GM19099 (cell line): ENCODE results near the gene CNTFR.

Experiments
- POLR2A ChIP-seq: IDR thresholded peaks from 3 replicates; pipeline ENCODE4 v1.6.1; 2011; ENCODE audit warnings: low read depth; ENCODE audit not compliant: insufficient read length; ENCODE audit errors: extremely low read depth

CNTFR gene

GRCh38 chr9:34625186-34625486 is 35.6 kb upstream of the CNTFR start:
- TF ChIP-seq POLR2A, result no peak

- no peak for TF ChIP-seq POLR2A
Observed at GRCh38 chr9:34624475-34625185, 35.1 kb upstream of the CNTFR start.

GRCh38 chr9:34623374-34624235 is 34.1 kb upstream of the CNTFR start:
- TF ChIP-seq POLR2A, result no peak

- TF ChIP-seq POLR2A, result peak; percentile 84
Observed at GRCh38 chr9:34620061-34620994, 30.8 kb upstream of the CNTFR start, which contains the start of gene DCTN3. DCTN3 (minus strand) TSS chr9:34620495; CDS start chr9:34620464, 31 bp downstream.

- TF ChIP-seq POLR2A, result no peak
Observed at GRCh38 chr9:34615132-34615531, 25.6 kb upstream of the CNTFR start.

- no peak for TF ChIP-seq POLR2A
Observed at GRCh38 chr9:34612788-34613390, 23.4 kb upstream of the CNTFR start.

GRCh38 chr9:34611811-34612787 is 22.6 kb upstream of the CNTFR start, which contains the start of gene RPP25L:
RPP25L (minus strand) TSS chr9:34612097; CDS start chr9:34611296, 801 bp downstream.
- TF ChIP-seq POLR2A, result peak; percentile 96

GRCh38 chr9:34611251-34611810 is 21.8 kb upstream of the CNTFR start:
- TF ChIP-seq POLR2A, result no peak

- no peak for TF ChIP-seq POLR2A
Observed at GRCh38 chr9:34610434-34611206, 21.1 kb upstream of the CNTFR start.

GRCh38 chr9:34607331-34607730 is 17.8 kb upstream of the CNTFR start:
- TF ChIP-seq POLR2A, result no peak

- TF ChIP-seq POLR2A, result no peak
Observed at GRCh38 chr9:34606905-34607304, 17.4 kb upstream of the CNTFR start.

- no peak for TF ChIP-seq POLR2A
Observed at GRCh38 chr9:34606190-34606589, 16.7 kb upstream of the CNTFR start.
